GM08714 (cell line): Measurements from ENCODE around the gene PSAP.

Source experiments
- H3K4me3 ChIP-seq: fragments of 200-500 bp; sonication (Bioruptor generic); 2 replicates; pipeline ENCODE4 v1.5.1; 2014; ENCODE audit warnings: mild to moderate bottlenecking, low read length, inconsistent platforms
- ZNF274 ChIP-seq: IDR thresholded peaks from 2 replicates; pipeline ENCODE4 v1.6.1; 2012; ENCODE audit warnings: mild to moderate bottlenecking, low read depth, low read length

The PSAP gene

GRCh38 chr10:71774916-71775702, 75.9 kb downstream of the PSAP start:
- TF ChIP-seq ZNF274: no peak
- H3K4me3 ChIP-seq: no peak overlapping the region

GRCh38 chr10:71773221-71773971, 77.7 kb downstream of the PSAP start, which contains the start of gene VSIR:
TSS of gene VSIR (minus strand) at chr10:71773520. CDS start at chr10:71773439, 81 bp downstream.
- H3K4me3 ChIP-seq: peak within 1 kb of the TSS; percentile 69; the same call in 1 of the 2 replicates
- no peak for TF ChIP-seq ZNF274

- no peak for TF ChIP-seq ZNF274
- H3K4me3 ChIP-seq: peak overlapping the region; percentile 69; the same call in 1 of the 2 replicates
These were observed 78.2 kb downstream of the PSAP start for GRCh38 chr10:71772832-71773220.

- no peak for TF ChIP-seq ZNF274
These were observed 79.0 kb downstream of the PSAP start for GRCh38 chr10:71771821-71772617.

GRCh38 chr10:71771204-71771603, 79.8 kb downstream of the PSAP start:
- H3K4me3 ChIP-seq: no peak overlapping the region; the same call in 1 of the 2 replicates
- no peak for TF ChIP-seq ZNF274

More at GRCh38 chr10:71771821-71772617, 79.0 kb downstream of the PSAP start:
- peak overlapping the region; percentile 69; the same call in 1 of the 2 replicates for H3K4me3 ChIP-seq

GRCh38 chr10:71770789-71771188, 80.3 kb downstream of the PSAP start:
- H3K4me3 ChIP-seq: no peak overlapping the region
- no peak for TF ChIP-seq ZNF274

- no peak overlapping the region for H3K4me3 ChIP-seq
- no peak for TF ChIP-seq ZNF274
These were observed 80.8 kb downstream of the PSAP start for GRCh38 chr10:71770255-71770654.

GRCh38 chr10:71769279-71769823, 81.7 kb downstream of the PSAP start:
- TF ChIP-seq ZNF274: no peak
- H3K4me3 ChIP-seq: peak overlapping the region; percentile 24; the same call in 1 of the 2 replicates

- no peak for TF ChIP-seq ZNF274
- H3K4me3 ChIP-seq: no peak overlapping the region
These were observed 83.5 kb downstream of the PSAP start for GRCh38 chr10:71767420-71768035.

- TF ChIP-seq ZNF274: no peak
- H3K4me3 ChIP-seq: no peak overlapping the region
These were observed 84.2 kb downstream of the PSAP start for GRCh38 chr10:71766717-71767419.
